ENCODE data around the gene EXOC4.
"Not testable (repeated sequence)": the region's sequence is repeated elsewhere in the genome, so short reads cannot be mapped to it uniquely, and the experiment has no call there.

The EXOC4 gene

DNA sequence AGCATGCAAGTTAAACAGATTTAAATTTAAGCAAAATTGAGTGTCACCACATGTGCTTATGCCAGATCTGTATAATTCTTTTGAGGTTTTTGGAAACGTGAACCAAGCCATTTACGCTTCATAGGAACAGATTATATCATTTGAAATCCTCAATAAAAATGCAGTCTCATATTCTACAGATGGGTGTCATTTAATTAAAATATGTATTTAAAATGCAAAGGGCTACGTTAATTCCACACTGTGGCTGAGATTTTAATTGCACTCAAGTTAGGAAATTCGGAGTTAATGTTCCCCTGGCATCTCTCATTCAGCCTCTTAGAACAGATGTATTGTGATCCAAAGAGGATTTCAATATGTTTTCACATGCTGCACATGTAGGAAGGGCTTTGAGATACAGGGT is 709.8 kb downstream of the EXOC4 start:
- no peak for TF ChIP-seq POLR2A (IDR thresholded peaks at IDR 0.05; ENCODE audit: low read length)
- no peak for TF ChIP-seq GATA1 (IDR thresholded peaks at IDR 0.05; ENCODE audit: low read depth, low read length)
- no peak for DNase-seq

DNA sequence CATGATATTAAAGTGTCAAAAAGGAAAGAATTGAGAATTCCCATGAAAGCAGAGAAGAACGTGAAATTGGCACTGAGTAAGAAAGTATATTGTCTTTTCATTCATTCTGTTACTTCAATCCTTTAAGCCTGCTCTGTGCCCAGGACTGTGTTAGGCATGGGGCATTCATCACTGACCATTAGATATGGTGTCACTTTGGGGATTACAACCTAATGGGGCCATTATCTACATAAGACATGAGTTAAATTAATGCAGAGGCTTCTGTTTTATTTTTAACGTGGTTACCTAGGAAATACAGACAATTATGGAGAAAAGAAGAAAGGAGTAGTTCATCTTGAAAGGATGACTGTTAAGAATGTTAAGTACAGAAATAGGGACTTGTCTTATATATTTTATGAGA is 710.8 kb downstream of the EXOC4 start:
- TF ChIP-seq POLR2A (IDR thresholded peaks at IDR 0.05; ENCODE audit: low read length) = no peak
- TF ChIP-seq GATA1 (IDR thresholded peaks at IDR 0.05; ENCODE audit: low read depth, low read length) = no peak

GRCh38 chr7:133971625-133972024 is 718.7 kb downstream of the EXOC4 start:
- no peak for TF ChIP-seq POLR2A (IDR thresholded peaks at IDR 0.05; ENCODE audit: low read length)
- no peak for TF ChIP-seq GATA1 (IDR thresholded peaks at IDR 0.05; ENCODE audit: low read depth, low read length)
- DNase-seq = no peak

More for the DNA sequence above, 710.8 kb downstream of the EXOC4 start:
- no peak for DNase-seq

GRCh38 chr7:133973710-133974109 is 720.8 kb downstream of the EXOC4 start:
- DNase-seq = no peak
- TF ChIP-seq GATA1 (IDR thresholded peaks at IDR 0.05; ENCODE audit: low read depth, low read length) = no peak
- no peak for TF ChIP-seq POLR2A (IDR thresholded peaks at IDR 0.05; ENCODE audit: low read length)

DNA sequence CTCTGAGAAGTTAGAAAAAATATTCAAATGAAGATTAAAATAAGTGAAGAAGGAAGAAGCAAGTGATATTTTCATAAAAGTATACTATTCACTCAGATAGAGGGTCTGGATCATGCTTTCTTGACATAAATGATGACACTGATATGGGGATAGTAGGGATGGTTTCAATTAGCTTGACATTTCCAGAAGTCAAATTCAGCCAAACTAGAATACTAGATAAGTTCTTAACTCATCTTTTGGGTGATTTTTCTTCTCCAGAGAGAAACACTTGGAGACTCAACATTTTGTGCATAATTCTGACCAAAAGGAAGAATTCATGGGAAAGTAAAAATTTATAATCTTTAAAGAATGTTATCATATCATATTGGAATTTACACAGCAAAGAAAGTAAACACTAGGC is 722.3 kb downstream of the EXOC4 start:
- TF ChIP-seq GATA1 (IDR thresholded peaks at IDR 0.05; ENCODE audit: low read depth, low read length) = no peak
- TF ChIP-seq POLR2A (IDR thresholded peaks at IDR 0.05; ENCODE audit: low read length) = no peak

DNA sequence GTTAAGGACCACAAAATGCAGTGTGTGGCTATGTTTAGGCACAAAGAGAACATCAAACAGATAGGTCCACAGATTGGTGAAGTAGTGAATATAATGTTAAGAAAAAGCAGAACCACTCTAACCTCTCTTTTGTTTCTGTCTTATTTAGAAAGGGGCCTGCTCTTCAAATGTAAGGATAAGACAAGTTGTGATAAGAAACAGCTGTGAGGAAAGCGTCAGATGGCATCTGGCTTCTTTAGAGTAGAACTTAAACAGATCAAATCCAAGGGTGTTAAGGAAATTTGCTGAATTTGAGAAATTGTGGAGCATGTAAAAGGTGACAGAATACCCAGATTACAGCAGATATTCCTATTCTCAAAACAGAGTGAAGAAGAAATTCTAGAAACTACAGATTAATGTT is 723.3 kb downstream of the EXOC4 start:
- no peak for DNase-seq
- TF ChIP-seq GATA1 (IDR thresholded peaks at IDR 0.05; ENCODE audit: low read depth, low read length) (no peak), POLR2A (IDR thresholded peaks at IDR 0.05; ENCODE audit: low read length) (no peak)

More for the DNA sequence above, 722.3 kb downstream of the EXOC4 start:
- no peak for DNase-seq

- TF ChIP-seq POLR2A (IDR thresholded peaks at IDR 0.05; ENCODE audit: low read length) = no peak
- TF ChIP-seq GATA1 (IDR thresholded peaks at IDR 0.05; ENCODE audit: low read depth, low read length) = no peak
- no peak for DNase-seq
These were observed 724.8 kb downstream of the EXOC4 start for GRCh38 chr7:133977409-133978274.

GRCh38 chr7:133978502-133979295 is 725.8 kb downstream of the EXOC4 start:
- no peak for DNase-seq
- TF ChIP-seq GATA1 (IDR thresholded peaks at IDR 0.05; ENCODE audit: low read depth, low read length) (no peak), POLR2A (IDR thresholded peaks at IDR 0.05; ENCODE audit: low read length) (no peak)

GRCh38 chr7:133980804-133981203 is 727.9 kb downstream of the EXOC4 start:
- TF ChIP-seq POLR2A (IDR thresholded peaks at IDR 0.05; ENCODE audit: low read length) (no peak), GATA1 (IDR thresholded peaks at IDR 0.05; ENCODE audit: low read depth, low read length) (no peak)

DNA sequence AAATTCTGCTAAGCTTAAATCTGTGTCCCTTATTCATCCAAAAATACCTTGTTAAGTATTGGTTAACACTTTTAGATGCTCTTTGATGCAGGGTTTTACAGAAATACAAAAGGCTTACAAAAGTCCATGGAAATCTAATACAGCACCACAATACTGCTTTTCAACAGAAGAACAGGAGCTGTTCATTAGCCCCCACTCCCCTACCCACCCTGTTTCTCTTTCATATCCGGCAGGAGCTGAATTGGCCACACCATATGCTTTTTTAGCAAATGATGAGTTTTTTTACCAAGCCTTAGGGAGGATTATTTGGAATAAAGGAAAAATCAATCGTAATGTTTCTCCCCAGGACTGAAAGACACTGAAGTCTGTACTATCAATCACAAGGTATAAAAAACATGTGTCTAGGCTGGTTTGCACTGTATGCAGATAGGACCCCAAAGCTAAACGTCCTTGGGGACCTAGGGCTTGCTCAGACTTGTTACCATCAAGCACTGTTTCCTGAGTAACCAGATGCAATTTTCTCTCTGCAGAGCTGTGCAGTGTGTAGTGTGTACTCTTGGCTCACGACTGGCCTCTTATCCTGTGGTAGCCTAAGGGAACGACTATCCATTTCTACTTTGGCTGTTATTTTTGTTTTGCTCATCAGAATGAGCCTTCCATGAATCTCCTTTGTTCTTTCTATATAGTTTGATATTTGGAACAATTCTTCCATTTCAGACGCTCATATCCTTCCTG is 731.0 kb downstream of the EXOC4 start:
- TF ChIP-seq POLR2A (IDR thresholded peaks at IDR 0.05; ENCODE audit: low read length) (no peak), GATA1 (IDR thresholded peaks at IDR 0.05; ENCODE audit: low read depth, low read length) (no peak)
- DNase-seq = no peak

More at GRCh38 chr7:133980804-133981203, 727.9 kb downstream of the EXOC4 start:
- DNase-seq = peak in 1 of 2 experiments; percentile 11

GRCh38 chr7:133985300-133985699 is 732.4 kb downstream of the EXOC4 start:
- no peak for TF ChIP-seq GATA1 (IDR thresholded peaks at IDR 0.05; ENCODE audit: low read depth, low read length)
- DNase-seq = peak in 1 of 2 experiments; percentile 37

DNA sequence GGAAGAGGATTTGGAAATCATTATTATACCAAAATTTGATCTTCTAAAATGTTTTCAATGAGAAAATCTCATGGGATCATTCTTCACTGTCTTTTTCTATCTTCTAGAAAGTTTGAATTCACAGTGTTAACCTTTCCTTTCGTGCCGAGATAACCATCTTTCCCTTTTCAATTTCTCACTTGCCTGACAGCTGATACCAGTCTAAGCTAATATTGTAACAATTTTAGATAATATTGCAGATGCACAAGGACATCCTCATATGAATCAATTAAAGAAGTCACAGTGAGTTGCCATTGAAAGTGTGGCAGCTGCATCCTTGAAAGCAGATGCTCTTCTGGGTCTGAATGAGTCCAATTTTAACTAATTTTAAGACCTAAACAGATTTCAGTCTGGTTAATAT is 734.7 kb downstream of the EXOC4 start:
- no peak for TF ChIP-seq GATA1 (IDR thresholded peaks at IDR 0.05; ENCODE audit: low read depth, low read length)
- no peak for TF ChIP-seq POLR2A (IDR thresholded peaks at IDR 0.05; ENCODE audit: low read length)
- DNase-seq = no peak

- no peak for DNase-seq
- TF ChIP-seq GATA1 (IDR thresholded peaks at IDR 0.05; ENCODE audit: low read depth, low read length) (no peak), POLR2A (IDR thresholded peaks at IDR 0.05; ENCODE audit: low read length) (no peak)
These were observed 740.7 kb downstream of the EXOC4 start for GRCh38 chr7:133993547-133993946.

DNA sequence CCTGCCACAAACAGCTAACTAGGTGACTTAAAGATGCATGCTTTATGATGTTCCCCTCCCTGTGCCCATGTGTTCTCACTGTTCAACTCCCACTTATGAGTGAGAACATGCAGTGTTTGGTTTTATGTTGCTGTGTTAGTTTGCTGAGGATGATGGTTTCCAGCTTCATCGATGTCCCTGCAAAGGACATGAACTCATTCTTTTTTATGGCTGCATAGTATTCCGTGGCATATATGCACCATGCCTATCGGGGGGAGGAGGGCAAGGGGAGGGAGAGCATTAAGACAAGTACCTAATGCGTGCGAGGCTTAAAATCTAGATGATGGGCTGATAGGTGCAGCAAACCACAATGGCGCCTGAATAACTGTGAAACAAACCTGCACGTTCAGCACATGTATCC is 741.2 kb downstream of the EXOC4 start:
- DNase-seq = not testable (repeated sequence)

Data from erythroblast (primary cell).